ENCODE results near the gene RRP15.

- TF ChIP-seq EZH2 (IDR thresholded peaks at IDR 0.05; ENCODE audit: insufficient read depth, poor library complexity, severe bottlenecking) (no peak), EZH2phosphoT487 (IDR thresholded peaks at IDR 0.05; ENCODE audit: insufficient read depth, low read depth) (no peak)
These were observed 13.3 kb downstream of the RRP15 start for GRCh38 chr1:218298398-218298797.

All from GM23248 (cell line).